ENCODE data around the gene COL23A1. TPM values are rescaled to one million over a fixed set of nuclear protein-coding genes. Genes with fewer than 3 reads are reported as not detected.

COL23A1 gene
- total RNA-seq, 1 donor from 2014 or later, result 2.9 TPM

GRCh38 chr5:178476531-178476930 lies 113.7 kb downstream of the COL23A1 start:
- TF ChIP-seq CTCF (IDR thresholded peaks at IDR 0.05; ENCODE audit: partially characterized antibody, unreplicated experiment), result no peak
- H3K4me3 Mint-ChIP-seq (ENCODE audit: unreplicated experiment), result no peak overlapping the region
- H3K27me3 Mint-ChIP-seq (ENCODE audit: unreplicated experiment), result no peaks in the 10 kb centered on the region
- H3K9me3 Mint-ChIP-seq (ENCODE audit: unreplicated experiment), result peaks cover 1% of the 10 kb centered on the region
- no peaks in the 10 kb centered on the region for H3K36me3 Mint-ChIP-seq (ENCODE audit: unreplicated experiment)
- H3K27ac Mint-ChIP-seq (ENCODE audit: unreplicated experiment), result no peak overlapping the region
- peaks cover 2% of the 10 kb centered on the region for H3K4me1 Mint-ChIP-seq (ENCODE audit: low read depth, unreplicated experiment)
- no peak for DNase-seq

GRCh38 chr5:178475422-178475821 lies 114.8 kb downstream of the COL23A1 start:
- no peak overlapping the region for H3K27ac Mint-ChIP-seq (ENCODE audit: unreplicated experiment)
- no peaks in the 10 kb centered on the region for H3K36me3 Mint-ChIP-seq (ENCODE audit: unreplicated experiment)
- H3K9me3 Mint-ChIP-seq (ENCODE audit: unreplicated experiment), result peaks cover 1% of the 10 kb centered on the region
- H3K4me3 Mint-ChIP-seq (ENCODE audit: unreplicated experiment), result no peak overlapping the region
- no peak for DNase-seq
- no peak for TF ChIP-seq CTCF (IDR thresholded peaks at IDR 0.05; ENCODE audit: partially characterized antibody, unreplicated experiment)
- peaks cover 5% of the 10 kb centered on the region for H3K4me1 Mint-ChIP-seq (ENCODE audit: low read depth, unreplicated experiment)
- no peaks in the 10 kb centered on the region for H3K27me3 Mint-ChIP-seq (ENCODE audit: unreplicated experiment)

DNA sequence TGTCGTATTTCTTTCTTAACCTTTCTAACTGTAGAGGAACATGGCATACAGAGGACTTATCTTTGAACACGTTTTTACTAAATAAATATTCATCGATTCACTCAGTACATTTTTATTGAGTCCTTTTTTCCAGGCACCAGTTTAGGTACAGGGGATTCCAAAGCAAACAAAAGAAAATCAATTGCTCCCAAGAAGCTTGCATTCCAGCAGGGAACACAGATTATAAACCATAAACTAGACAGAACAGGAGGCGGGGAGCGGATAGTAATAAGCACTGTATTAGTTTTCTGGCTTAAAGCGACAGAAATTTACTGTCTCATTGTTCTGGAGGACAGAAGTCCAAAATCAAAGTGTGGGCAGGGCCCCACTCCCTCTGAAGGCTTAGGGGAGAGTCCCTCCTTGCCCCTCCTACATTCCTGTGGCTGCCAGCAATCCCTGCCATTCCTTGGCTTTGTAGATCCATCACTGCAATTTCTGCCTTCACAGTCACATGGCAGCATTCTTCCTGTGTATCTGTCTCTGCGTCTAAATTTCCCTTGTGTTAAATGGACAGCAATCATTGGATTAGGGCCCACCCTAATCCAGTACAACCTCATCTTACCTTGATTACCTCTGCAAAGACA lies 115.5 kb downstream of the COL23A1 start:
- Mint-ChIP-seq H3K9me3 (ENCODE audit: unreplicated experiment) (peaks cover 8% of the 10 kb centered on the region), H3K4me3 (ENCODE audit: unreplicated experiment) (no peak overlapping the region), H3K27ac (ENCODE audit: unreplicated experiment) (no peak overlapping the region), H3K27me3 (ENCODE audit: unreplicated experiment) (peaks cover 4% of the 10 kb centered on the region), H3K4me1 (ENCODE audit: low read depth, unreplicated experiment) (peaks cover 12% of the 10 kb centered on the region), H3K36me3 (ENCODE audit: unreplicated experiment) (no peaks in the 10 kb centered on the region)
- no peak for TF ChIP-seq CTCF (IDR thresholded peaks at IDR 0.05; ENCODE audit: partially characterized antibody, unreplicated experiment)
- DNase-seq, result no peak

DNA sequence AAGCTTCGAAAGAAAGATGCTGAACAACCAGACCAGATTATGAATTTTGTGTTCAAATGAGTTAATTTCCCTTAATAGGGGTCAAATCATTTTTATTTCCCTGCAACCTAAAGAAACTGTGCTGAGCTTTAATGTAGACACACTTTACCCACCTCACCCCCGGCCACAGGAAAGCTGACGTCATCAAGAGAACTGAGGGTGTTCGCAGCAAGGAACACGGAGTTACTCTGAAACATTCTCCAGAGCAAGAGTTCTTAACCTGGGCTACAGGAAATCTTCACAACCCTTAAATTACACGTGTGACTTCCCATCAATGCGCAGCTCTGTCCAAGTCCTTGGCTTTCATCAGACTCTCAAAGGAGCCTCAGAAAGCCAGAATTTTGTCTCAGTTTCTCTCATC lies 116.3 kb downstream of the COL23A1 start:
- H3K9me3 Mint-ChIP-seq (ENCODE audit: unreplicated experiment), result peaks cover 10% of the 10 kb centered on the region
- no peak overlapping the region for H3K4me3 Mint-ChIP-seq (ENCODE audit: unreplicated experiment)
- peaks cover 16% of the 10 kb centered on the region for H3K4me1 Mint-ChIP-seq (ENCODE audit: low read depth, unreplicated experiment)
- peaks cover 4% of the 10 kb centered on the region for H3K27me3 Mint-ChIP-seq (ENCODE audit: unreplicated experiment)
- no peaks in the 10 kb centered on the region for H3K36me3 Mint-ChIP-seq (ENCODE audit: unreplicated experiment)
- no peak for DNase-seq
- no peak overlapping the region for H3K27ac Mint-ChIP-seq (ENCODE audit: unreplicated experiment)
- no peak for TF ChIP-seq CTCF (IDR thresholded peaks at IDR 0.05; ENCODE audit: partially characterized antibody, unreplicated experiment)

GRCh38 chr5:178472138-178472537 lies 118.1 kb downstream of the COL23A1 start:
- H3K36me3 Mint-ChIP-seq (ENCODE audit: unreplicated experiment), result no peaks in the 10 kb centered on the region
- TF ChIP-seq CTCF (IDR thresholded peaks at IDR 0.05; ENCODE audit: partially characterized antibody, unreplicated experiment), result no peak
- peaks cover 5% of the 10 kb centered on the region for H3K27me3 Mint-ChIP-seq (ENCODE audit: unreplicated experiment)
- peaks cover 11% of the 10 kb centered on the region for H3K9me3 Mint-ChIP-seq (ENCODE audit: unreplicated experiment)
- no peak overlapping the region for H3K4me3 Mint-ChIP-seq (ENCODE audit: unreplicated experiment)
- DNase-seq, result no peak
- H3K4me1 Mint-ChIP-seq (ENCODE audit: low read depth, unreplicated experiment), result peaks cover 28% of the 10 kb centered on the region
- H3K27ac Mint-ChIP-seq (ENCODE audit: unreplicated experiment), result no peak overlapping the region

Data from glutamatergic neuron (in vitro differentiated cells).